HS-5 (cell line): ENCODE measurements around the gene POLR1C.
"Not testable (repeated sequence)": the region's sequence is repeated elsewhere in the genome, so short reads cannot be mapped to it uniquely, and the experiment has no call there.

Source experiments
- DNase-seq: peaks from one replicate; pipeline ENCODE4 v3.0.0-alpha.2; 2012; ENCODE audit warnings: low read depth

POLR1C gene, protein sequence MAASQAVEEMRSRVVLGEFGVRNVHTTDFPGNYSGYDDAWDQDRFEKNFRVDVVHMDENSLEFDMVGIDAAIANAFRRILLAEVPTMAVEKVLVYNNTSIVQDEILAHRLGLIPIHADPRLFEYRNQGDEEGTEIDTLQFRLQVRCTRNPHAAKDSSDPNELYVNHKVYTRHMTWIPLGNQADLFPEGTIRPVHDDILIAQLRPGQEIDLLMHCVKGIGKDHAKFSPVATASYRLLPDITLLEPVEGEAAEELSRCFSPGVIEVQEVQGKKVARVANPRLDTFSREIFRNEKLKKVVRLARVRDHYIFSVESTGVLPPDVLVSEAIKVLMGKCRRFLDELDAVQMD

DNA sequence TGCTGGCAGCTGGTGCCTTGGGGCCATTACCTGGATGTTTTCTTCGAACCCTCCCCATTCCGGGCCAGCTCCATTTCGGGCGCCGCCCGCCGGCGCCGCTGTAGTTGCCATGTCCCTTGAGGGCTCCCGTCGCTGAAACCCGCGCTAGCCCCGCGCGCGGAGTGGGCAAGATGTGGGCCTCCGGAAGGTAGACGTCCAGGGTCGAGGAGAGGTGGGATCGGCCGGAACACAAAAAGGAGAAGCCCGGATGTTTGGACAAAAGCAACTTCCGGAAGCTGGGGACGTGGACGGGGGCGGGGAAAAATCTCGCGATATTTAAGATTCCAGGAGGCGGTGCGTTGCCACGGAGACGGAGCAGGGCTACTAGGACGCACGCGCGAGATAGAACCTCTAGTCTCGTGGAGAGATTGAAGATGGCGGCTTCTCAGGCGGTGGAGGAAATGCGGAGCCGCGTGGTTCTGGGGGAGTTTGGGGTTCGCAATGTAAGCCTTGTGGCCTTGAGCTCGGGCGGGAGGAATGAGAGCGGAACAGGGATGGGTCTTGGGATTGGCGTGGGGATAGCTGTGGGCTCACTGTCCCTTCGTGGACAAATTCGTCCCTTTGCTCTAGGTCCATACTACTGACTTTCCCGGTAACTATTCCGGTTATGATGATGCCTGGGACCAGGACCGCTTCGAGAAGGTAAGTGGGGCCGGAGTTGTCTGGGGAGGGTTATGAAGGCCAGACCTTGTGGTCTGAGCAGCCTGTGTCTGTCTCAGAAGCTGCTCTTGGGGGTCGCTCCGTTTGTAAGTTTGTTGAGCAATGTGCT lies at the start of gene POLR1C, which contains the start of gene YIPF3:
TSS of gene POLR1C (plus strand) at position 393 of the 808 bp plus-strand sequence. CDS start at position 414, 21 bp downstream.
TSS of gene YIPF3 (minus strand) at position 230 of the 808 bp plus-strand sequence. CDS start at position 111, 119 bp downstream.
- peak; percentile 92 for DNase-seq

DNA sequence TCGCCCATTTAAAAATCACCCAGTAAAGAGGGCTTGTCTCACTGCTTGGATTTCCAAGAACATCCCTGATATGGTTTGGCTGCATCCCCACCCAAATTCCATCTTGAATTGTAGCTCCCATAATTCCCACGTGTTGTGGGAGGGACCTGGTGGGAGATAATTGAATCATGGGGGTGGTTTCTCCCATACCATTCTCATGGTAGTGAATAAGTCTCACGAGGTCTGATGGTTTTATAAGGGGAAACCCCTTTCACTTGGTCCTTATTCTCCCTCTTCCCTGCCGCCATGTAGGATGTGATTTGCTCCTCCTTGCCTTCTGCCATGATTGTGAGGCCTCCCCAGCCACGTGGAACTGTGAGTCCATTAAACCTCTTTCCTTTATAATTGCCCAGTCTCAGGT lies 49.6 kb upstream of the POLR1C start:
- not testable (repeated sequence) for DNase-seq

DNA sequence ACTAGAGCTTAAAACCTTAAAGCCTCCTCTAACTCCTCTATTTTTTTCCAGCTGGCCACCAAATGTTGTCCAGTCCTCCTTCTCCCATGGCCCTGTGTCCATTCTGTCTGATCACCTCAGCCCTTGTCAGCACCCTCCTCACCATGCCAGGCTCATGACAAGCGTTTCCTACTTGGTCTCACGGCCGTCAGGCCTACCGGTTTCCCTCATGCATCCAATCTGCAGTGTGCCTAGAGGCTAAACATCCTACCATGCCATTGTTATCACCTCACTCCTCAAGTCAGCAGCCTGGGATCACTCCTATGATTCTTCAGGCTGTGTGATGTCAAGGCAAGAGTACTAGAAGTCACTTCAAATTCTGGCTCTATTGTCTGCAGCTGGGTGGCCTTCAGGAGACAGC lies 49.1 kb upstream of the POLR1C start:
- DNase-seq: no peak

DNA sequence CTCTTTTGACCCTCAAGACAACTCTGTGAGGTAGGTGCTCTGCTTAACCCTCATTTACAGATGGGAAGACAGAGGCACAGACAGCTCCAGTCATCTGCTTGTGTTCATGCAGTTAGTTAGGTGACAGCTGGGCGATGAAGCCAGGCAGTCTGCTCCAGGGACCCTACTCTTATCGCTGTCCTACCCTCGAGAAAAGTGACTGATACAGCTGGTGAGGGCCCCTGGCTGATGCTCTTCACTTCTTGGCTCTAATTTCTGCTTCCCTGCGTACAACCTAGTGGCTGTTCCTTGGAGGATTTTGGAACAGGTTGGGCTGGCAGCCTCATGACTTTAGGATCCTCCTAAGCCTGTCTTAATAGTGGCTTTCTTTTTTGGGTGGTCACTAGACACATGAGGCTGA lies 48.6 kb upstream of the POLR1C start:
- DNase-seq: no peak

DNA sequence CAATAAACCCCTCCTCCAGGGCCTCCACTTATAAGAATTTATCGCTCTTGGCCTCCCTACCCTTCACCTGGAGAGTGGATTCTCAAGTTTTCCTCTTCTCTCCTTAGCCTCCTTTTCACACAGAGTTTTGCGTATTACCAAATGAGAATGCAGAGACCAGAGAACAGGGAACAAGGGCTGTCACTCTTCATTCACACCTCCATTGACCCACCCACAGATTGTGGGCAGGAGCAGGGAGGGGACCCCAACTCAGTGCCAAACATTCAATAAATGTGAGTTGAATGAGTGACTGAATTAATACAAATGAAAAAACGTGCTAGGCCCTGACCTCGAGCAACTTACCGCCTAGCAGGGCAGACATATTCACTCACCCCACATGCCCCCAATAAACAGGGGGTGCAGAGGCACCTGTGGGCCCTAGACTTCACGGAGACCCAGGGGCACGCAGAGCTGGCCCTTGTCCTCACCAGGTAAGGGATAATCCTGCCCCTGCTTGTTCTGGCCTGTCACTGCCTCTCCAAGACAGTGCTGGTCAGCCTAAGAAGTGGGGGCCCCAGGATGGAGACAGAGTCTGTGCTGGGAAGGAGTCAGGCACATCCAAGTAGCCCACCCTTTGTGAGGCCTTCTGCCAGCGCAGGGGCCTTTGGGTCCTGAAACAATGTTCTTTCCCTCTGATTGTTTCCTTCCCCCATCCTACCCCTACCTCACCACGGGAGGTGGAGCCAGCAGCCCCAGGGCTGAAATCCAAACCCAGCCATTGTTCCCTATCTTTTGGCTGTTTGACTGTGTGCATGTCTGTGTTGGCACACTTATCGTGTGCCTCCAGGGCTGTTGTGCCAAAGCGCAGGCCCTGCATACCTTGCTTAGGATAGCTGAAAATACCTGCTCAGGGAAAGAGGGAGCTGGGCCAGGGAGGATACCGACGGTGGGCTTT lies 47.9 kb upstream of the POLR1C start:
- DNase-seq: no peak

DNA sequence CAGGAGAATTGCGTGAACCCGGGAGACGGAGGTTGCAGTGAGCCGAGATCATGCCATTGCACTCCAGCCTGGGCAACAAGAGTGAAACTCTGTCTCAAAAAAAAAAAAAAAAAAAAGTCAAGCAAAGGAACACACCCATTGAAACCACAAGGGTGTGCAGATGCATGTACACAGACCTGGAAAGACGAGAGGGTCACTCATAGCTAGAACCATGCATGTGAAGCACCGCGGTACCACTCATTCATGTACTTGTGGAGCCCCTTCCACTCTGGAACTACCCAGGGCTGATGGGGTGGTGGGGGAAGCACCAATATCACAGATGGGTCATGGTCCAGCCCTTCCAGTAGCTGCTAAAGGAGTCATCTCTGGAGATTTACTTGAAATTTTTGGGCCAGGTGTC lies 46.9 kb upstream of the POLR1C start:
- no peak for DNase-seq

DNA sequence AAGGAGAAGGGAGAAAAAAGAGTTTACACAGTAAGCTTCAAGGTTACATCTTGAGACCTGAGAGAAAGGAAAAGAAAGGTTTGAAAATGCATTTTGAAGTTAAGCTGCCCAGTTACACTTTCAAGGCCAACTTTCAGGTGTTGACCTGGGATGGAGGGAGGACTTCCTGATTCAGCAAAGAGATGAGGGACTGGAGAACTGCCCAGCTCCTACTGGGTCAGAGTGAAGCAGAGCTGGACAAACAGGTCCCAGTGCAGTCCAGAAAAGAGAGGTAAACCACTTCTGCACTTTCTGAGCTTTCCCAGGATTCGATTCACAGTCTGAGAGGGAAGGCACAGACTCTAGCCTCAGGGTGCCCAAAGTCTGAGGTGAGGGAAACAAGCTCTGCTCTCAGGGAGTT lies 45.5 kb upstream of the POLR1C start:
- no peak for DNase-seq

DNA sequence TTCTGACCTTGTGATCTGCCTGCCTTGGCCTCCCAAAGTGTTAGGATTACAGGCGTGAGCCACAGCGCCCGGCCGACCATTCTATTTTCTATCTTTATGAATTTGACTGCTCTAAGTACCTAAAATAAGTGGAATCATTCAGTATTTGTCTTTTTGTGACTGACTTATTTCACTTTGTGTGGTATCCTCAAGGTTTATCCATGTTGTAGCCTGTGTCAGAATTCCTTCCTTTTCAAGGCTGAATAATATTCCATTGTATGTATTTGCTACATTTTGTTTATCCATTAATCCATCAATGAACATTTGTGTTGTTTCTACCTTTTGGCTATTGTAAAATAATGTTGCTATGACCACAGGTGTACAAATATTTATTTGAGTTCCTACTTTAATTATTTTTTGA lies 44.4 kb upstream of the POLR1C start:
- no peak for DNase-seq

DNA sequence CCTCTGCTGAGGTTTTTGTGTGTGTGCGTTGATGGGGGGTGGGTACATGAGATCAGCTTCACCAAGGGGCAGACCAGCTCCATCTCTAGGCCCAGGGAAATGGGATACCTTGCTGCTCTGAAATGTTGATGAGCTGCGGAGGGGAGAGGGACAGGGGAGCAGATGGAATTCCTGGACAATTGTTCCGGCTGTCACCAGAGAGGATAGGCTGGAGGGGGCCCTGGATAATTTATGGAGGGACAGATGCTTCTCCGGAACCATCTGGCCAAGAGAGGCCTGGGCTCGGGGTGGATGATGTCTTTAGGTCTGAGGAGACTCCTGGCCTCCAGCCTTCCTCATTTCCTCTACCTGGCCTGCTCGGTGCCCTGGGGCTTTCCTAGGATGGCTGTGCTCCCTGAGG lies 41.4 kb upstream of the POLR1C start:
- DNase-seq: no peak

DNA sequence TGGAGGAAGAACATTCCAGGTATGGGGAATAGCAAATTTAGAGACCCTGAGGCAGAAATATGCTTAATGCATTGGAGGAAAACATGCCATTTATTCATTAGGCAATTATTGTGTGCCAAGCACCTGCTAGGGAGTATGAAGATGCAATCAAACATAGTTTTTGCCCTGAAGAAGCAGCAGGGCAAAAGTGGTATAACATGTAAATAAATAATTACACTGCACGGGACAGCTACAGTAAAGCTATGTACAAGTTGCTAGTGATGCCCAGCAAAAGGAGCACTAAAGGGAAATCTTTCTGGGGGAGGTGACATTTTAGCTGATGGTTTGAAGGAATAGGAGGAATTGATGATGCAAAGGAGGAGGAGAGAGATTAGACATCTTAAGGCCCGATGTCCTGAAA lies 40.1 kb upstream of the POLR1C start:
- DNase-seq: no peak

DNA sequence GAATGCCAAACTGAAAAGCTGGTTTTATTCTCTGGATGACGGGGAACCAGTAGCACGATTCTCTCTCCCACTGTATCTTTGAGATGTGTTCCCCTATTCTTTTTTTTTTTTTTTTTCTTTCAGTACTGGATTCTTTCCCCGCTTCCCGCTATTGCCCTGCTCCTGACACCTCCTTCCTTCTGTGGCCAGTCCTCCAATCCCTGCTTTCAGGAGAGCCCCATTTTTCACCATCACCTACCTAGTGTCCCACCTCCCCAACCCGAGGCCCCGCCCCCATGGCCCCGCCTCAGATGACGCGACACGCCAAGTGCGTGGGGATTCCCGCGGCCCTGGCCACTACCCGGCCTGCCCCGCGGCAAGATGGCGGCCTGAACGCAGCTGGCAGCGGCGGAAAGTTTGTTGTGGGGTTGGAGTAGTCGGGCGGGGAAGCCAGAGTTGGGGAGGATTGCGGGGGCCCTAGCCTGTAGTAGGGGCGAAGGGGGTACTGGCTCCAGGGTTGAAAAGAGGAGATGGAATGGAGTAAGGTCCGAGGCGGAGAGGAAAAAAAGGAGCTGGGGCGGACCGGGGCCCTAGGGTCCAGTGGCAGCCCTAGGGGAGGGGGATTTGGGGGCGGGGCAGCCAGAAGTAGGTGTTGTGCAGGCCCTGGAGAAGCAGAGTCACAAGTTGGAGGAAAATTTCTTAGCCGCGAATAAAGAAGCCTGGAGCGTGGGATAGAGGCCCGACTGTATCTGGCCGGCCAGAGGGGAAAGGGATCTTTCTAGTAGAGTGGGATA lies 39.5 kb upstream of the POLR1C start, which contains the start of gene TJAP1:
TSS of gene TJAP1 (plus strand) at position 336 of the 773 bp plus-strand sequence. CDS start 21,432 bp downstream, outside the sequence.
- DNase-seq: no peak

DNA sequence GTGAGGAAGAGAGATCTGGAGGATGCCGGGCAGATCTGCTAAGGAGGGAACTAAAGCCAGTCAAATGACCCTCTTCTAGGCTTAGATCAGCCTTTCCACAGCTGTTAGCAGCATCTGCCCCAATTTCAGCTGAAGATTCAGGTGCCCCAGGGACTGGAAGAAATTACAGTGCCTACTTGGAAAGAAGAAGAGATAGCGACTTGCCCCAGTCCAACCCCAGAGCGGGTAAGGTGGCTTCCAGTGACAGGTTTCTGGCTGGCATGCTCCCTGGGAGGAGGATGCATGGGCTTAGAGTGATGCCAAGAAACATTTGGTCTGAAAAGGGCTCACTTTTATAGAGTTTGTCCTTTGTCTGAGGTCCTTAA lies 38.9 kb upstream of the POLR1C start:
- no peak for DNase-seq

DNA sequence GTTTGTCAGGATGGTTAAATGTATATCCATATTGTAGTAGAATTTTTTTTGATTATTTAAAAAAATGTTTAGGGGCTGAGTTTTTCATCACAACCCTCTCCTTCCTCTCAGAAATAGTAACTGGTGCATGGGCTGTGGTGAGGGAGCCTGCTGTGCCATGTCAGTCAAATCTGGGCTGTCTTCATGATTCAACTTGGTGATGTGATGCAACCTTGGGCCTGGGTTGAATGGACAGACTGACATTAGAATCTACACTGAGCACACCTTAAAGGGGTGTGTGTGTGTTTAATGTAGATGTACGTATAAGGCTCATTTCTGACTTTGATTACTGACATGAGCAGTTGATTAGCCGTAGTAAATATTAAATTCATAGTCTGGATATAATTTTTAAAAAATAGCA lies 35.8 kb upstream of the POLR1C start:
- no peak for DNase-seq

DNA sequence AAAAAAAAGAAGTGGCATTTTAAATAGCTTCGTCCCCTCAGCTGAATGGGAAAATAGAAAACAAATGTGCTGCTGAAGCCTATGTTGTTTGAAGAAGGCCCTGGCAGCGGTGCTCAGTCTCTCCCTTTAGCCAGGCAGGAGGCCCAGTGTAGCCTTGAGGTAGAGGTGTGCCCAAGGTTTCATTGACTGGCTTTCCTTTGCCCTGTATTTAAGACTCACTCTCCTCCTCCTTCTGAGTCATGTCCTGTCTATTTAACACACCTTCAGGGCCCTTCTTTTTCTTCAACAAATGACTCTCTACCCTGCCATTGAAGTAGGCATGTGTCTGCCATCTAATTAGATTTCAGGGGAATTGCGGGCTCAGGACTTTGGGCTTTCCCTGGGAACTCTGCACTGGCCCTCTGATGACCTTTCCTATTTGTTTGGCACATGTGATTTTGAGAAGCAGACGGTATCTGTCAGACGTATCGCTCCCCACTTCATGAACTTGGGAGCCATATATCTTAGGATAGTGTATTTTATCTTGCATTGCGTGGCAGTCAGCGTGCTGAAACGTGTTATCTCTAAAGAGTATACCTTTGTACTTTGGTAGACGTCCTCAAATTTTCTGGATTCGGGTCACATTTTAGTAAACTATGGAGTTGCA lies 35.2 kb upstream of the POLR1C start:
- no peak for DNase-seq

DNA sequence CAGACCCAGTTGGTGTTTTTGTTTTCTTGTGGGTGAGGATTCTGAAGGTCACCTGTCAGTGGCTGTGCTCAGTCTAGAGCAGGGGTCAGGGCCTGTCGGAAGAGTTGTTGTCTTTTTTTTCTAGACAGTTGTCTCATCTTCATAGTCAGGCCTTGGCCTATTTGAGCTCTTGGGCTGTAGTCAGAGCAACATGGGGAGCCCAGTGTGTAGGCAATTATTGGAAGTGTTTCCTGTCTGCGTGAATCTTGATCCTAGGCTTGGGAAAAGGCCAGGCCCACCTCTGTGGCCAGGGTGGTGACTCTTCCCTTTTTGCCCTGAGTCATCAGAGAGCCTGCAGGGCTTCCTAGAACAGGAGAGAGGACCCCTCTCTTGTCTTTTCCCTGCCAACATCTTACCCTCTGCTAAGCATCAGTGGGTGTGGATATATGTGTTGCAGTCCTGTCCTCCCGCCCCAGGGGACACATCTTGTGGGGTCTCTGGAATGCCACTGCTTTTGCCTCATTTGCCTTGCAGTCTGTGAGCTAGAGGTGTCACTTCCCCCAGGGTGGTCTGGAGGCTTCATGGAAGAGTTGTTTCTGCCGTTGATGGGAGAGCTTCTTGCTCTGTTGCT lies 28.1 kb upstream of the POLR1C start:
- DNase-seq: no peak

DNA sequence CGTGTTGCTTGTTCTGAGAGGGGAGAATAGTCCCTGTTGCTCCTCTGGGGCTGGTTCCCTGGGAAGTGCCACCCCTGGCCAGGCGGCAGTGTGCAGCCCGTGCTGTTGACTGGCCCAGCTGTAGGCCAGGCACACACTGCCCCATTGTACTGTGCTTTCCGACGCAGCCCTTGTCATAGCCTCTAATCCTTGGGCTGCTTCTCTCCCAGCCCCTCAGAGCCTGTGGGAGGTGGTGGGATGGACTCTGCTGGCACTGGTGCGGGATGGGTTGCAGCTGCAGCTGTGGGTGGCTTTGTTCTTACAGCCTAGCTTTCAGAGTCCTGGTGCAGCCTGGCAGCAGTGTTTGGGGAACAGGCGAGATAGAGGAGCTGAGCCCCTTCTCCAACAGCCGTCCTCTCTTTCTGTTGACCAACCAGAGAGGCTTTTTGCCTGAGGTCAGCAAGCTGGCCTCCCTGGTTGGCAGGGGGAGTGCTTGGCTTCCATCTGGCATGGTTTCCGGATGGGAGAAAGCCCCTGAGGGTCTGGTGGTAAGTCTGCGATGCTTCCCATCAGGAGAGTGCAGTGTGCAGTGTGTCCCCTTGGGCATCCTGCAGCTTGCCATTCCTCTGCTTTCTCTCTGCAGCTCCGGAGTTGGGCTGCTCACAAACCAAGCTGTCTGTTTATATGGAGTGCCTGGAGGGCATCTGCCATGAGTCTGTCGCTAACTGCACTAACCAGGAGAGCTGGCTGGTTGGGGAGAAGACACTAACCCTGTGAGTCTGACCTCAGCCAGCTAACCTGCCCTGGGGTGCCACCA lies 27.4 kb upstream of the POLR1C start:
- no peak for DNase-seq

DNA sequence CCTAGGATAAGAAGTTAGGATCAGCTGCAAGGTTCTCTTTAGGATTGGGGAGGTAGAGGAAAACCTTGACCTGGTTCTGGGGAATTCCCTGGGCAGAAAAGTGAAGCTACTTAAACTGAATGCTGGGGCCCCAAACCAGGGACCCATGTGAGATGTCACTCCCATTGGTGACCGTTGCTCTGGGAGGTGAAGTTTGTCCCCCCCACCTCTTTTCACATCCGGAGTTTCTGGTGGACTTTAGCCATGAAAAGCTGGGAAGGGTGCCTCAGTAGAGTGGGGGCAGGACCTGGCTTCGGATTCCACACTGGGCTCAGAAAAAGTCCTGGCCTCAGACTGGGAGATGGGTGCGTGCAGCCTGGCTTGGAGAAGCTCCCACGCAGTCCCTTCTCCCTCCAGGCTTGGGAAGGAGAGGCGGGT lies 26.4 kb upstream of the POLR1C start:
- DNase-seq: no peak

DNA sequence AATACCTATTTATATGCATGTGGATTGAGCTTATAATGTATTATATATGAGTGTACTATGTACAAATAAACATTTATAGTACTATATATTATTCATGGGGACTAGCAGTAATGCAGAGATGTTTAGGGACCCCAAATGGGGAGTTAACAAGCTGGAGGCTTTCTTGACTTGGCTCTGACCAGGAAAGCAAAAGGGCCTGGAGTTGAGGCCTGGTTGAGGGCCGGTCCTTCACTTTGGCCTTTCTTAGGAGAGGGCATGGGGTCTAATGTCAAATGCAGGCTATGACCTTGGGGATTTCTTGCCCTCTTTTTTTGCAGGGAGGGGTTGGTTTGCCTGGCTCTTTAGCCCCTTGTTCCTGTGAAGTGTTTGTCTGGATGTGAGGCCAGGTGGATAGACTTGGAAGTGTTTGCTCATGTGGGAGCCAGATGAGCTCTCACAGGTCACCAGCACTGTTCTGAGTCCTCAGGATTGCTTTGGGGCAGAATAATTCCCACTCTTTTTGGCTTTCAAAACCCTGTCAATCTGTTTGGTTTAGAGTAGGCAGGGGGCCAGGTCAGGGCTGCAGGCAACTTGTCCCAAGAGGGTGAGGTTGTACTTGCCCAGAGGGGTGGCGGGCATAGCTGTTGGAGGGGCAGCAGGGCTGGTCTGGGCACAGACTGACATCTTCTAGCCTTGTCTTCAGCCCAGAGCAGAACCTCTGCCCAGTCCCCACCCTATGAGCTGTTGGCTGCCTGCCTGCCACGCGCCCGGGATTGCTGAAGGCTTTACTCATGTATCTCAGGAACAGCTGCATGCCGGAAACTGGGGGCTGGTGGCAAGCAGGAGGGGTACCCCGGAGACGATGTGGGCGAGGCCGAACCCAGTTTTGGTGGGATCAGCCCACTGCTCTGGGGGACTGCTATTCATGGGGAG lies 24.9 kb upstream of the POLR1C start:
- peak; percentile 58 for DNase-seq
